ENCODE measurements around the gene NUDT19. TPM values are rescaled to one million over a fixed set of nuclear protein-coding genes. Genes with fewer than 3 reads are reported as not detected.

NUDT19 gene
- total RNA-seq, result 12.5 TPM

GRCh38 chr19:32691291-32691951, at the start of gene NUDT19:
Gene NUDT19, plus strand, starts transcription at chr19:32691821. Its CDS starts 140 bp downstream, at chr19:32691961.
- Histone ChIP-seq H3K36me3 (no peaks in the 10 kb centered on the region), H3K9me3 (no peaks in the 10 kb centered on the region), H3K4me3 (peak within 1 kb of the TSS; percentile 54 to 70), H3K27me3 (no peaks in the 10 kb centered on the region), H3K27ac (peak within 1 kb of the TSS; percentile 69), H3K4me1 (peaks cover 56% of the 10 kb centered on the region)
- intact Hi-C loops (cut with DNase I), result no loop called here
- peak in 1 of 2 donors; percentile 65 for TF ChIP-seq POLR2AphosphoS5 (IDR thresholded peaks at IDR 0.05; ENCODE audit: insufficient read depth in 1 of 2, low read depth in 1 of 2)
- TF ChIP-seq POLR2A (IDR thresholded peaks at IDR 0.05), result peak in 1 of 2 donors; percentile 35
- no peak for TF ChIP-seq CTCF (IDR thresholded peaks at IDR 0.05)
- no peak for DNase-seq (ENCODE audit: extremely low spot score in 2 of 2)

DNA sequence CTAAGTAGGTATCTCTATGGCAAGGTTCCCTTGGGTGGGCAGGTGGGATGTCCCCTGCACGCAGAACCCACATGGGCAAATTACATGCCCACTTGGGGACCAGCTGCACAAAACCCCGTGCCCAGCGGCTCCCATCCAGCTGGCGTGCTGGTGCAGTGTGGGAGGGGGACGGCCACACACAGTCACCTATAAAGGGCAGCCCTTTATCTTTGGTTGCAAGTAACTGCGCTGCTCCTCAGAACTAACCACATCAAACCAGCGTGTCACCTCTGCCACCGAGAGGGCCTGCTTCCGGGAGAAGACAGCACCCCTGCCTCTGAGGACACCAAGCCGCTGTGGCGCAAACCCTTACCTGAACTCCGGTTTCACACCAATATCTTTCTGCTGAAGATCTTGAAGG, 48.9 kb upstream of the NUDT19 start:
- H3K4me1 ChIP-seq, result no peaks in the 10 kb centered on the region
- TF ChIP-seq CTCF (IDR thresholded peaks at IDR 0.05) (no peak), POLR2A (IDR thresholded peaks at IDR 0.05) (no peak), POLR2AphosphoS5 (IDR thresholded peaks at IDR 0.05; ENCODE audit: insufficient read depth in 1 of 2, low read depth in 1 of 2) (no peak)
- H3K4me3 ChIP-seq, result no peak overlapping the region
- no peak for DNase-seq (ENCODE audit: extremely low spot score in 2 of 2)
- no peaks in the 10 kb centered on the region for H3K9me3 ChIP-seq
- no peaks in the 10 kb centered on the region for H3K27me3 ChIP-seq
- peaks cover 0 to 86% of the 10 kb centered on the region in 2 donors for H3K36me3 ChIP-seq
- H3K27ac ChIP-seq, result no peak overlapping the region
- intact Hi-C loops (cut with DNase I), result no loop called here

DNA sequence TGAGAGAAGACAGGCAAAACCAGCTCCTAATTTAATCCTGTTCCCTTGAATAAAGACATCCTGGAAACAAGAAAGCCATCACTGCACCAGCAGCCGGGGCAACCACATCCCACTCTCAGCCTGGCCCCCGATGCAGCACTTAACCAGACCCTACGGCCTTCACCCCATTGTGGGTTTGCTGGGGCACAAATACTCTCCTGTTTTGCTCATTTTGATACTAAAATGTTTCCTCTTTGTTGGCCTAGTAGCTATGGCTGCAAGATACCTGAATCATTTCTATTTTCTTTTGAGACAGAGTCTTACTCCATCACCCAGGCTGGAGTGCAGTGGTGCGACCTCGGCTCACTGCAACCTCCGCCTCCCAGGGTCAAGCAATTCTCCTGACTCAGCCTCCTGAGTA, 45.1 kb upstream of the NUDT19 start:
- H3K36me3 ChIP-seq, result peaks cover 0 to 71% of the 10 kb centered on the region in 2 donors
- H3K4me3 ChIP-seq, result no peak overlapping the region
- no peaks in the 10 kb centered on the region for H3K9me3 ChIP-seq
- DNase-seq (ENCODE audit: extremely low spot score in 2 of 2), result no peak
- TF ChIP-seq POLR2A (IDR thresholded peaks at IDR 0.05), result no peak
- no peak for TF ChIP-seq CTCF (IDR thresholded peaks at IDR 0.05)
- TF ChIP-seq POLR2AphosphoS5 (IDR thresholded peaks at IDR 0.05; ENCODE audit: insufficient read depth in 1 of 2, low read depth in 1 of 2), result no peak
- intact Hi-C loops (cut with DNase I), result no loop called here
- H3K27ac ChIP-seq, result no peak overlapping the region
- H3K27me3 ChIP-seq, result no peaks in the 10 kb centered on the region
- H3K4me1 ChIP-seq, result no peaks in the 10 kb centered on the region

DNA sequence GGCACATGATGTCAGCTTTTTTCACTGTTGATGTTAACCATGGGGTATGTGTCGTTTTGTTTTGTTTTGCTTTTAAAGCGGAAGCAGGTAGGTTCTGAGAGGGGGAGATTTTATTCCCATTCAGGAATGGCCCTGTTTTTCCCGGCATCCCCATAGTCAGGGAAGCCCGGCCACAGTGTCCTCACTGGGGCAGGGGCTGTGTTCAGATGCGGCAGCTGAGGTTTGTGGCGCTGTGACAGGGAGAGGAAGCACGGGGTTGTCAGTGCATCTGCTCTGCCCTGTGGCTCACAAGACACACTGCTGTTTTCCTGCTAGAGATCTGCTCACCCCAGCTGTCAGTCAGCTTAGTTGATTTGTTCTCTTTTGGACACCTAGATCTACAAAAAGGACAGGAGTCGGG, 44.3 kb upstream of the NUDT19 start:
- TF ChIP-seq POLR2AphosphoS5 (IDR thresholded peaks at IDR 0.05; ENCODE audit: insufficient read depth in 1 of 2, low read depth in 1 of 2), result no peak
- no peak for TF ChIP-seq POLR2A (IDR thresholded peaks at IDR 0.05)
- no peak for TF ChIP-seq CTCF (IDR thresholded peaks at IDR 0.05)
- H3K9me3 ChIP-seq, result no peaks in the 10 kb centered on the region
- no peak for DNase-seq (ENCODE audit: extremely low spot score in 2 of 2)
- peaks cover 0 to 64% of the 10 kb centered on the region in 2 donors for H3K36me3 ChIP-seq
- no peak overlapping the region for H3K27ac ChIP-seq
- no peaks in the 10 kb centered on the region for H3K4me1 ChIP-seq
- H3K4me3 ChIP-seq, result no peak overlapping the region
- H3K27me3 ChIP-seq, result no peaks in the 10 kb centered on the region
- intact Hi-C loops (cut with DNase I), result no loop called here

DNA sequence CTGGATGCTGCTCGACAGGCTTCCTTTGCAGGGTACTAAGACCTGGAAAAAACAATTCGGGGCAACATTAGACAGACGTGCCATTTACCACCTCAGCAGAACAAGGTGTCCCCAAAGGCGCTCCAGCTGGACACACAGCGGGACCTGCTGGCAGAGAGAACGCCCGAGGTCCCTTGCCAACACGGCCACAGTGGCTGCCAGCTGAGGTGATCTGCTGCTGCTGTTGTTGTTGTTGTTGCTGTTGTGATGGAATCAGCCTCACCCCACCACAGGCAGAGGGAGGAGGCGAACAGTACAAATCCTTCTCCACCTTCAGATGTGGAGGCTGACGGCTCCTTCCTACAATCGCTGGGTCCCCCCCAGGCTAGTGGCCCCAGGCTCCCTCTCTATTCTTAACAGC, 41.9 kb upstream of the NUDT19 start:
- Histone ChIP-seq H3K27me3 (no peaks in the 10 kb centered on the region), H3K9me3 (no peaks in the 10 kb centered on the region), H3K27ac (no peak overlapping the region), H3K36me3 (peaks cover 0 to 48% of the 10 kb centered on the region in 2 donors), H3K4me1 (no peaks in the 10 kb centered on the region), H3K4me3 (no peak overlapping the region)
- intact Hi-C loops (cut with DNase I), result no loop called here
- TF ChIP-seq POLR2AphosphoS5 (IDR thresholded peaks at IDR 0.05; ENCODE audit: insufficient read depth in 1 of 2, low read depth in 1 of 2) (no peak), CTCF (IDR thresholded peaks at IDR 0.05) (no peak), POLR2A (IDR thresholded peaks at IDR 0.05) (no peak)
- no peak for DNase-seq (ENCODE audit: extremely low spot score in 2 of 2)

Data from vagina (tissue), 2 donors.